Globus pallidus (tissue), 1 donor: ENCODE measurements around the gene NOL7.

Experiments
- DNase-seq: peaks from one replicate; pipeline ENCODE4 v3.0.0-alpha.2; 2015; ENCODE audit warnings: low spot score

Gene NOL7

GRCh38 chr6:13614926-13615791 lies at the start of gene NOL7:
NOL7 (plus strand) TSS chr6:13615335; CDS start chr6:13615359, 24 bp downstream.
- peak; percentile 97 for DNase-seq

GRCh38 chr6:13565921-13566320 lies 49.2 kb upstream of the NOL7 start:
- no peak for DNase-seq

GRCh38 chr6:13566500-13566899 lies 48.6 kb upstream of the NOL7 start:
- no peak for DNase-seq

GRCh38 chr6:13568970-13569369 lies 46.2 kb upstream of the NOL7 start:
- DNase-seq: no peak

- DNase-seq: no peak
Measured at GRCh38 chr6:13572240-13572639, 42.9 kb upstream of the NOL7 start.

GRCh38 chr6:13572951-13573654 lies 42.0 kb upstream of the NOL7 start:
- no peak for DNase-seq

GRCh38 chr6:13573669-13574110 lies 41.4 kb upstream of the NOL7 start:
- DNase-seq: peak; percentile 47

- DNase-seq: peak; percentile 92
Measured at GRCh38 chr6:13574149-13574570, 41.0 kb upstream of the NOL7 start.

GRCh38 chr6:13574571-13575376 lies 40.4 kb upstream of the NOL7 start, which contains the start of gene SIRT5:
SIRT5 (plus strand) TSS chr6:13574601; CDS start chr6:13584111, 9,510 bp downstream.
- DNase-seq: peak; percentile 73

- DNase-seq: no peak
Measured at GRCh38 chr6:13575377-13575775, 39.8 kb upstream of the NOL7 start.

GRCh38 chr6:13576017-13576416 lies 39.1 kb upstream of the NOL7 start:
- DNase-seq: no peak

- no peak for DNase-seq
Measured at GRCh38 chr6:13577926-13578325, 37.2 kb upstream of the NOL7 start.

- DNase-seq: no peak
Measured at GRCh38 chr6:13579911-13580310, 35.2 kb upstream of the NOL7 start.

- no peak for DNase-seq
Measured at GRCh38 chr6:13581700-13582229, 33.4 kb upstream of the NOL7 start.

- DNase-seq: no peak
Measured at GRCh38 chr6:13586603-13587542, 28.3 kb upstream of the NOL7 start.

- DNase-seq: no peak
Measured at GRCh38 chr6:13589801-13590200, 25.3 kb upstream of the NOL7 start.

GRCh38 chr6:13590574-13591153 lies 24.5 kb upstream of the NOL7 start:
- no peak for DNase-seq

GRCh38 chr6:13591205-13591921 lies 23.8 kb upstream of the NOL7 start:
- DNase-seq: no peak

- DNase-seq: no peak
Measured at GRCh38 chr6:13593103-13593502, 22.0 kb upstream of the NOL7 start.

- no peak for DNase-seq
Measured at GRCh38 chr6:13593720-13594119, 21.4 kb upstream of the NOL7 start.
